Right lobe of liver (tissue), 6 donors: Measurements from ENCODE around the gene TRAPPC3. TPM values are rescaled to one million over a fixed set of nuclear protein-coding genes. Genes with fewer than 3 reads are reported as not detected.

ENCODE experiments used
- ATAC-seq, 4 donors: fragments of 200-7000 bp; cut with Tn5 transposase; one replicate each; pipeline ENCODE4 v1.9.1; 2020; ENCODE audit warnings: mild to moderate bottlenecking in 4 of 4, moderate library complexity in 4 of 4
- DNase-seq, 3 donors: peaks; one replicate each; pipeline ENCODE4 v3.0.0-alpha.2; 2020
- H3K27ac ChIP-seq, 3 donors: fragments of 200-600 bp; one replicate each; pipeline ENCODE4 v1.8.0; 2022
- H3K27me3 ChIP-seq, 2 donors: fragments of 200-600 bp; one replicate each; pipeline ENCODE4 v1.8.0; 2022
- H3K36me3 ChIP-seq, 4 donors: fragments of 200-600 bp; sonication (generic) in 1 of 4; one replicate each; pipeline versions ENCODE4 v1.5.1 to v1.8.0; 2017 to 2022; ENCODE audit warnings: control low read depth in 1 of 4
- H3K4me1 ChIP-seq, 4 donors: fragments of 200-600 bp; sonication (generic) in 1 of 4; one replicate each; pipeline versions ENCODE4 v1.5.1 to v1.8.0; 2017 to 2022; ENCODE audit warnings: control low read depth in 1 of 4
- H3K4me3 ChIP-seq, 3 donors: fragments of 200-600 bp; one replicate each; pipeline ENCODE4 v1.8.0; 2022
- H3K9me3 ChIP-seq, 4 donors: fragments of 200-600 bp; sonication (generic) in 1 of 4; one replicate each; pipeline versions ENCODE4 v1.5.1 to v1.8.0; 2017 to 2022; ENCODE audit warnings: control low read depth in 1 of 4
- CTCF ChIP-seq, 4 donors: fragments of 200-600 bp in 3 of 4; fragments of 450-650 bp in 1 of 4; IDR thresholded peaks; one replicate each; pipeline versions ENCODE4 v1.5.1 to v1.8.0; 2016 to 2022; ENCODE audit warnings: antibody characterized with exemption in 4 of 4, mild to moderate bottlenecking in 2 of 4
- POLR2A ChIP-seq: fragments of 450-650 bp; IDR thresholded peaks from one replicate; pipeline ENCODE4 v1.6.1; 2017; ENCODE audit warnings: antibody characterized with exemption, mild to moderate bottlenecking
- WGBS: methylation state at CpG from one replicate; pipeline ENCODE4 v1.1.6; 2018; ENCODE audit warnings: low coverage, low lambda C conversion rate; ENCODE audit not compliant: insufficient coverage; ENCODE audit errors: missing lambda C conversion rate; 5-methylcytosine and 5-hydroxymethylcytosine counted together
- intact Hi-C, 2 donors: fragments of 100-400 bp; cut with DNase I; formaldehyde crosslinking; loops; one replicate each; pipeline versions ENCODE4 v1.11.2 to v1.14.1; 2022
- total RNA-seq, 6 experiments: library from RNA; depleted of rRNA in 2 of 6; stranded (reverse); fragments of >200 nt in 2 of 6; fragmentation: NEBNext Ultra II Directional in 3 of 6; extraction: Animal tissue kit (Norgen Biotek cat#: 25700) in 3 of 6; gene quantifications; one replicate each; pipeline versions ENCODE4 v1.1.0 to v1.2.4, GENCODE V29; 2016 to 2023
- donor health status: DM: no; HTN: yes; CAD: no.
- donor health status: DM: no; HTN: no; CAD: no.
- donor health status: DM: no; HTN: no; CAD: no.
- donor health status: DM: no; HTN: yes; CAD: no.
- donor health status: DM: no; HTN: yes; CAD: no.

Gene TRAPPC3
- total RNA-seq, 6 experiments from 2014 or later, result 26.0 to 52.4 (median 30.9) TPM

- intact Hi-C loops, result loop anchor here in 1 of 2 donors (10.0 kb wide), 1 partner anchor 89 kb away; no protein-coding TSS in a partner anchor
- Histone ChIP-seq H3K36me3 (peaks cover 0 to 7% (median 1%) of the 10 kb centered on the region in 4 donors), H3K4me3 (no peak overlapping the region), H3K27me3 (no peaks in the 10 kb centered on the region), H3K27ac (no peak overlapping the region), H3K9me3 (no peaks in the 10 kb centered on the region), H3K4me1 (peaks cover 0 to 12% (median 3%) of the 10 kb centered on the region in 4 donors)
- no peak for ATAC-seq
- WGBS, result 70% methylated on average over 2 of the region's 2 CpGs
- TF ChIP-seq POLR2A (no peak), CTCF (IDR thresholded peaks at IDR 0.05) (no peak)
- DNase-seq, result no peak
Observed at GRCh38 chr1:36183309-36183856, 34.1 kb upstream of the TRAPPC3 start.

GRCh38 chr1:36182734-36183133 lies 33.4 kb upstream of the TRAPPC3 start:
- no peak overlapping the region for H3K27ac ChIP-seq

GRCh38 chr1:36179220-36179600 lies 29.9 kb upstream of the TRAPPC3 start:
- ATAC-seq (peak in 3 of 4 donors; percentile 3 to 6 (median 4)), DNase-seq (no peak)
- peak overlapping the region in 2 of 3 donors; percentile 51 to 56 for H3K4me3 ChIP-seq
- H3K9me3 ChIP-seq, result no peaks in the 10 kb centered on the region
- H3K36me3 ChIP-seq, result peaks cover 0 to 9% (median 2%) of the 10 kb centered on the region in 4 donors
- no peaks in the 10 kb centered on the region for H3K27me3 ChIP-seq
- intact Hi-C loops, result no loop called here
- WGBS, result 33% methylated on average over 5 of the region's 19 CpGs
- no peak overlapping the region for H3K27ac ChIP-seq
- TF ChIP-seq CTCF (IDR thresholded peaks at IDR 0.05) (no peak), POLR2A (no peak)
- H3K4me1 ChIP-seq, result peaks cover 0 to 7% (median 3%) of the 10 kb centered on the region in 4 donors

More at GRCh38 chr1:36182734-36183133, 33.4 kb upstream of the TRAPPC3 start:
- no CpG with 5 or more reads among the region's 2 CpGs for WGBS
- no peak for ATAC-seq
- TF ChIP-seq POLR2A (no peak), CTCF (IDR thresholded peaks at IDR 0.05) (no peak)
- H3K4me1 ChIP-seq, result peaks cover 0 to 8% (median 3%) of the 10 kb centered on the region in 4 donors
- H3K9me3 ChIP-seq, result no peaks in the 10 kb centered on the region
- intact Hi-C loops, result loop anchor here in 1 of 2 donors (10.0 kb wide), 1 partner anchor 88 kb away; no protein-coding TSS in a partner anchor
- peaks cover 0 to 7% (median 1%) of the 10 kb centered on the region in 4 donors for H3K36me3 ChIP-seq
- H3K27me3 ChIP-seq, result no peaks in the 10 kb centered on the region
- DNase-seq, result no peak
- no peak overlapping the region for H3K4me3 ChIP-seq

DNA sequence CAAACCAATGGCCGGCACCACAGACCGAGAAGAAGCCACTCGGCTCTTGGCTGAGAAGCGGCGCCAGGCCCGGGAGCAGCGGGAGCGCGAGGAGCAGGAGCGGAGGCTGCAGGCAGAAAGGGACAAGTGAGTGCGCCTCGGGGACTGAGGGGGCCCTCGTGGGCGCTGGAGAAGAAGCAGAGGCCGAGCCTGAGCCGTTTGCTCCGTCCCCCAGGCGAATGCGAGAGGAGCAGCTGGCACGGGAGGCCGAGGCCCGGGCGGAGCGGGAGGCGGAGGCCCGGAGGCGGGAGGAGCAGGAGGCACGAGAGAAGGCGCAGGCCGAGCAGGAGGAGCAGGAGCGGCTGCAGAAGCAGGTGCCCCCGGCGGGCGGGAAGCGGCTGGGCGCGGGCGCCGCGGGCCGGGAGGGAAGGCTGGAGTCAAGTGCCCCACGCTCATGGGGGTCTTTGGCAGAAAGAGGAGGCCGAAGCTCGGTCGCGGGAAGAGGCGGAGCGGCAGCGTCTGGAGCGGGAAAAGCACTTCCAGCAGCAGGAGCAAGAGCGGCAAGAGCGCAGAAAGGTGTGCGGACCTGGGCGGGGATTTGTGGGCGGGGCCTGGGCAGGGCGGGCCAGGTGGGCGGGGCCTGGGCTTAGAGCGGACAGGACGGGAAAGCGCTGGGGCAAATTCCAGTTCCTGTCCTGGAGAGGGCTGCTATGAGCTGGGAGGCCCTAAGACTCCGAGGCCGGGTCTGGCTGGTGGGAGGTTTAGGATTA lies 29.4 kb upstream of the TRAPPC3 start:
- H3K27me3 ChIP-seq, result no peaks in the 10 kb centered on the region
- ATAC-seq (peak; percentile 96 to 98 (median 97)), DNase-seq (peak; percentile 88 to 89 (median 88))
- H3K4me1 ChIP-seq, result peaks cover 0 to 7% (median 3%) of the 10 kb centered on the region in 4 donors
- H3K27ac ChIP-seq, result no peak overlapping the region
- H3K36me3 ChIP-seq, result peaks cover 0 to 14% (median 4%) of the 10 kb centered on the region in 4 donors
- 44% methylated on average over 51 of the region's 62 CpGs for WGBS
- intact Hi-C loops, result no loop called here
- no peaks in the 10 kb centered on the region for H3K9me3 ChIP-seq
- peak overlapping the region; percentile 4 to 56 (median 51) for H3K4me3 ChIP-seq
- TF ChIP-seq POLR2A, result peak; percentile 22
- no peak for TF ChIP-seq CTCF (IDR thresholded peaks at IDR 0.05)
